Measurements from ENCODE around the gene RDH8.

DNA sequence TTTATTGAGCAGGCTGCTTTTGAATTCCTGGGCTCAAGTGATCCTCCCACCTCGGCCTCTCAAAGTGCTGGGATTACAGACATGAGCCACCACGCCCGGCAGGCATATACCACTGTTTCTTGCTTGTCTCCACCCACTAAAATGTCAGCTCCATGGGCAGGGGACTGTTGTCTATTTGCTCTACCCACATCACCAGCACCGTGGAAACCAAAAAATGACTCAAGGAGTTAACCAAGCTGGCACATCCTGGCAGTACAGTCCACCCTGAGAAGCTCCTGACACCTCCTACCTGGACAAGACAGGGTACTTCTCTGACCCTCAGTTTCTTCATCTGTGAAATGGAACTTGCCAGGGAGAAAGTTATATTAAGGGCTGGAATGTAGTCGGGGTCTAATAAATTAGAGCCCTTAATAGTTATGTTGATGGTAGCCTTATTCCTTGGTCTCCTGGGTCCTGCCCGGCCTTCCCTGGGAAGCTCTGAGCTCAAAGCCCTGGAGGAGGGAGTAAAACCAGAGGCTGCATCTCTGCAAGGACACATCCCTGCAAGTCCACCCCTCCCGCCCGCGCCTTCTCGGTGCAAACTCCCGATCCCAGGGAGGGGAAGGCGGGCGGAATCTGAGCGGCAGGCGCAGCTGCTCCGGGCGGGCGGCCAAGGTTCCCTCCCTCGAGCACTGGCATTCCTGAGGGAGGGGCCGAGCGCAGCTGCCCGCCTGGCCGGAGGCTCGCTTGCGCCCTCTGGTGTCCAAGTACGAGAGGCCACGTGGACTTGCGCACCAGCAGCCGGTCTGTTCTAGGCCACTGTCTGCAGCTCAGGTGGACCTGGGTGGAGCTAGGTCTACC lies 14.1 kb downstream of the RDH8 start:
- no peak for TF ChIP-seq CBX8 (IDR thresholded peaks at IDR 0.05; ENCODE audit: borderline replicate concordance, low read depth, low read length)
- no peak for TF ChIP-seq SAP30 (IDR thresholded peaks at IDR 0.05; ENCODE audit: insufficient read depth, insufficient replicate concordance, low read length)
- no peak for TF ChIP-seq POLR2AphosphoS5 (IDR thresholded peaks at IDR 0.05; ENCODE audit: low read depth, low read length)
- TF ChIP-seq GTF2F1 (IDR thresholded peaks at IDR 0.05; ENCODE audit: borderline replicate concordance, low read depth, low read length): peak; percentile 46; the same call in 1 of the 2 replicates
- TF ChIP-seq NRF1 (IDR thresholded peaks at IDR 0.05; ENCODE audit: low read depth, low read length): no peak
- no peak for TF ChIP-seq CHD7 (IDR thresholded peaks at IDR 0.05; ENCODE audit: insufficient replicate concordance, low read length)
- TF ChIP-seq, protein P1, sequence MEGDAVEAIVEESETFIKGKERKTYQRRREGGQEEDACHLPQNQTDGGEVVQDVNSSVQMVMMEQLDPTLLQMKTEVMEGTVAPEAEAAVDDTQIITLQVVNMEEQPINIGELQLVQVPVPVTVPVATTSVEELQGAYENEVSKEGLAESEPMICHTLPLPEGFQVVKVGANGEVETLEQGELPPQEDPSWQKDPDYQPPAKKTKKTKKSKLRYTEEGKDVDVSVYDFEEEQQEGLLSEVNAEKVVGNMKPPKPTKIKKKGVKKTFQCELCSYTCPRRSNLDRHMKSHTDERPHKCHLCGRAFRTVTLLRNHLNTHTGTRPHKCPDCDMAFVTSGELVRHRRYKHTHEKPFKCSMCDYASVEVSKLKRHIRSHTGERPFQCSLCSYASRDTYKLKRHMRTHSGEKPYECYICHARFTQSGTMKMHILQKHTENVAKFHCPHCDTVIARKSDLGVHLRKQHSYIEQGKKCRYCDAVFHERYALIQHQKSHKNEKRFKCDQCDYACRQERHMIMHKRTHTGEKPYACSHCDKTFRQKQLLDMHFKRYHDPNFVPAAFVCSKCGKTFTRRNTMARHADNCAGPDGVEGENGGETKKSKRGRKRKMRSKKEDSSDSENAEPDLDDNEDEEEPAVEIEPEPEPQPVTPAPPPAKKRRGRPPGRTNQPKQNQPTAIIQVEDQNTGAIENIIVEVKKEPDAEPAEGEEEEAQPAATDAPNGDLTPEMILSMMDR (IDR thresholded peaks at IDR 0.05; ENCODE audit: control extremely low read depth in 1 of 3, insufficient read depth in 1 of 3, low read depth in 1 of 3, low read length in 3 of 3): peak; percentile 92 to 95 (median 92)

All from H1 (cell line).